Testis (tissue), 2 donors: Measurements from ENCODE around the gene MYO15A.

ENCODE experiments used
- CTCF ChIP-seq, 3 experiments: fragments of 450-650 bp in 2 of 3; fragments of 200-600 bp in 1 of 3; sonication (generic) in 1 of 3; IDR thresholded peaks; one replicate each; pipeline ENCODE4 v1.5.1; 2016 to 2019; ENCODE audit warnings: antibody characterized with exemption in 3 of 3, mild to moderate bottlenecking in 2 of 3, moderate library complexity in 1 of 3
- POLR2A ChIP-seq: fragments of 450-650 bp; IDR thresholded peaks from one replicate; pipeline ENCODE4 v1.6.1; 2017; ENCODE audit warnings: antibody characterized with exemption, mild to moderate bottlenecking, moderate library complexity

GRCh38 chr17:18102640-18103039, 5.9 kb upstream of the MYO15A start:
- TF ChIP-seq CTCF (IDR thresholded peaks at IDR 0.05) (no peak), POLR2A (no peak)
